Inflammatory macrophage treated with lipopolysaccharide for 1 hour (primary cell): ENCODE data around the gene TXNDC17.
A peak's percentile ranks its signal among the peaks of the same experiment; 100 is the strongest.
"Not testable (repeated sequence)": the region's sequence is repeated elsewhere in the genome, so short reads cannot be mapped to it uniquely, and the experiment has no call there.

Source experiments
- DNase-seq, 2 donors: peaks; one replicate each; pipeline ENCODE4 v3.0.0-alpha.2; 2020 to 2022

TXNDC17 gene

DNA sequence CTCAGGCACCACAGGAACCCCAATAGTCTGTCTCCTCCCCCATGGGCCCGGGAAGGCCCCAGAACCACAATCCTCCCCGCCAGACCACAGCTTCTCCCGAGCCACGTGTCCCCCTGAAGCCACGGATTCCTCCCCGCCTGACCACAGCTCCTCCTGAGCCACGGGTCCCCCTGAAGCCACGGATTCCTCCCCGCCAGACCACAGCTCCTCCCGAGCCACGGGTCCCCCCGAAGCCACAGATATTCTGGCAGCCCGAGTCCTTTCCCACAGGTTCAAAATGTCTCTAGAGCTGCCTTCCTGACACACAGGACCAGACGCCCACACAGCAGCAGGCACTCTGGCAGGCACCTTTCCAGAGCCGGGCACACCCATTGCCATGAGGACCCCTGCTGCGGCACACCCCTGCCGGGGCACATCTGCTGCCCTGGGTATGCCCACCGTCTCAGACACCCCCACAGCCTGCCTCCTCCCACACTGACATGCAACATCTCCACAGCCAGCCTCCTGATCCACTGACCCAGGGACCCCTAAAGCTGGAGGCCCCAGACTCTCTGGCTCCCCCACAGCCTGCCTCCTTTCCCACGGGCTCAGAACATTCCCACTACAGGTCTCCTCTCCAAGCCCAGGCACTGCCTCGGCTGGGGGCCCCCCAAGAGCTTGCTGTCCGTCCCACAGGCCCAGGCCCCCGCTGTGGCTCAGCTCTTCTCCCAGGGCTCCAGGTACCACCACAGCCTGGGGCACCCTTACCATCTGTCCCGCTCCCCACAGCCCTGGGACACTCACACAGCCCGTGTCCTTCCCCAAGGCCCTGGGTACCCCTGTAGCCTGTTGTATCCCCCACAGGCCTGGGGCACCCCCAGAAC lies 2.6 kb upstream of the TXNDC17 start:
- no peak for DNase-seq

DNA sequence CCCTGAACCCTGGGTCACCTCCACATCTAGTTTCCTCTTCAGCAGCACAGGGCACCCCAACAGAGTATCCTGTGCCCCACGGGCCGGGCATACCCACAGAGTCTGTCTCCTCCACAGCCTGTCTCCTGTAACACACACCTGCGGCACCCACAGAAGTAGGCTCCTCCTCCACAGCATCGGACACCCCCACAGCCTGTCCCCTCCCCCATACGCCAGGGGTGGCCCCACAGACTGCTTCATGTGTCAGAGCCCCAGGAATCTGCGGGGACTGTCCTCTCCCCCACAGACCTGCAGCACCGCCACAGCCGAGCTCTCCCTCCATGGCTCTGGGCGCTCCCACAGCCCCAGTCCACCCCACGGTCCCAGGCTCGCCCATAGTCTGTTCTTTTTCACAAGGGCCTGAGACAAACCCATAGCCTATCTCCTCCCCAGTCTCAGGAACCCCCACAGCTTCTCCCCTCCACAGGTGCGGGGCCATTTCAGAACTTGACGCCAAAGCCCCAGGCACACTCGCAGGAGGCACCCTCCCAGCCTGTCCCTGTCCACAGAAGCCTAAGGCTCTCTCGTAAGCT lies 1.8 kb upstream of the TXNDC17 start:
- DNase-seq, result no peak

DNA sequence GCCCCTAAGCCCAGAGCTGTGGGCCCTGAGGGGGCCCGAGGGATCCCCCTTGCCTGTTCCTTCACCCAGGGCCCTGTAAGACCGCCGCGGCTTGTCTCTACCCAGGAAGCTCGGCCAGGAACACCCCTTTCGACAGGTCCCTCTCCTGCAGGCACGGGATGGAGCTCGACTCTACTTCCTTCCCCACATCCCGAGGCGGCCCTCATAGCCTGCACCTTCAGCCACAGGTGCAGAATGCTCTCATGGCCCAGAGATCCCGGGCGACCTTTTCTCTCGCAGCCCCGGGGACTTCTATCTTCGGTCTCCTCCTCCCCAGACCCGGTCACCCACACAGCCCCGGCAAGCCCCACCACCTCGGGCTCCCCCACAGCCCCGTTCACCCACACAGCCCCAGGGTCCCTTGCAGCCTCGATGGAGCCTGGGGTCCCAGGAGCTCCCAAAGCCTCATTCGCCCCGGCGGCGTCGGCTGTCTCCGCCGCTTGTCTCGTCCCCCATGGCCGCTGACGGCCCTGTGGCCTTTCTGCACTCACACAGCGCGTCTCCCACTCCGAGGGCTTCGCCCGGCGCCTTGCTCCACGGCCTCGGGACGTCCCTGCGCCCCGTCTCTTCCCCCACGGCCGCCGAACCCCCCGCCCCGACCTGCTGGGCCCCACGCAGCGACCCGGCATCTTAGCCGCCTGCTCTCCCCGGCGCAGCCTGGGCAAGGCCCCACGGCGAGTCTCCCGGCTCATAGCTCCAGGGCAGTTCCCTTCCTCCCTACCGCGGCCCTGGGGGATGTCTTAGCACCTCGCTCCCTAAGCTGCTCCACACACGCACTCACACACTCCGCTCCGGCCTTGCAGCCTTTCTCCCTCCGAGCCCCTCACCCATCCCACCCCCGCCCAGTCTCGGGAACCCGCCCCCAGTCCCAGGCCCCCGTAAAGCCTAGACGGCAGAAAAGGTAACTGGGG lies 999 bp upstream of the TXNDC17 start:
- peak in 1 of 2 donors; percentile 34 for DNase-seq

DNA sequence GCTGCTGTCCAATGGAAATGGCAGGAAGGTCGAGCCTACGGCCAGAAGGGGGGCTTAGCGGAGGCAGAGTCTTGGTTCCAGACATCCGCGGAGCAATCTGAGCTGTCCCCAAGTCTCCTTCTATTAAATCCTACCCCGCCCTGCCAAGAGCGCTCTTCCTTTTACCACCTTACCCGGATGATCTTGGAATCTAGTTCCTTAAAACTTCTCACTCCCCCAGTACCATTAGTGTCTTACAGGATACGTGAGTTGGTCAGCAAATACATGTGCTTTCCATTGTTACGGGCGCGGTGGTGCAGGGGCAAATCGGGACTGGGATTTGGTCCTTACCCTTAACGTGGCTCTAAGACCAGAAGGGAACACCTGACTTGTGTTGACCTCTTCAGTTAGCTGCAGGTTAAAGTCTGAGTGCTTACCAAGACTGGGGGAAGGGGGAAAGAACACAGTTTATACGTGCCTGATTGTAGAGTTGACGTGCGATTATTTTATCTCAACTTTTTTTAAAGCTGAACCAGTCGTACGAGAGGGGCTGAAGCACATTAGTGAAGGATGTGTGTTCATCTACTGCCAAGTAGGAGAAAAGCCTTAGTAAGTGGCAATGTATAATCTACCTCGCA lies 495 bp downstream of the TXNDC17 start:
- DNase-seq, result peak; percentile 24 to 31

DNA sequence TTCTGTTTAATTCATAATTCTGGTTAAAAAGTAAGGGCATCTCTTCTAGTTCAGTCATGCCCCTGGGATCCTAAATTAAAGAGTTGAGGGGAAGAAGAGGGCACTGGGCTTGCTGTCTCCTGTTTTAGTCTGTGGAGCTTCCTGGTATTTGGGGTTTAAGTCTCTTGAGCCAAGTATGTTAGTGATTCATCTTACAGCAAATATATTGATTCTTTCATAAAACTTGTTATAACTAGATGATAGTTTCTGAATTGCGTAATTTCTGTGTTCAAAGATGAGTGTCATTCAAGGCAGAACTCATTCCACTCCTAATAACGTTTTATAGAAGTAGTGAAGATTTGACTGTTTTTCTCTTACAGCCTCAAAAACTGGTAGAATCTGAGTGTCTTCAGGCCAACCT lies 1.7 kb downstream of the TXNDC17 start:
- DNase-seq, result no peak

DNA sequence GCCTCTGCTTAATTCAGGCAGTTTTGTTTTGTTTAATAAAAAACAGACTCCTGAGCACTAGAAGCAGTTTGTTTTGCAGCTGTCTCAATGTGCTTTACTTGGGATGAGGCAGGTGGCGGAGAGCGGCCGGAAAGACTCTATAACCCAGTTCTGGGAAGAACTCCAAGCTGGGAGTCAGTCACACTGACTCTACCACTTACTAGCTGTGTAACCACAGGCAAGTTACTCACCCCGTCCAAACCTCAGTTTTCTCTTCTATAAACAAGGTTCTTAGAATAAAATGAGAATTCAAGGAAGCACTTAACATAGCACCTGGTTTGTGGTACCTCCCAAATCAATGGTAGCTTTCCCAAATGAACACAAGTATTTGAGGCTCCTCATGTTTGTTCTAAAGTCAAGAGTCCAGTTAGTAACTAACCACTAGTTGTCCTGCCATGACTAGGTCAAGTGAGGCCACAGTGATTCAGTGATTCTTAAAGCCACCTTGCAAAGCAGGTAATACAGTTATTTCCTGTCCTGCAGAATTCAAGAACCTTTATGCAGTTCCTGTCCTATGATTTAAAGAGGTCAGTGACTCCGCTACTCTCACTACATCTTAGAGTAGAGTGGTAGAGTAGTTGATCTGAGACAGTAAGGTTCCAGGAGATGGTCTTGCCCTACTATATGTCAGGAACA lies 2.7 kb downstream of the TXNDC17 start:
- no peak for DNase-seq

DNA sequence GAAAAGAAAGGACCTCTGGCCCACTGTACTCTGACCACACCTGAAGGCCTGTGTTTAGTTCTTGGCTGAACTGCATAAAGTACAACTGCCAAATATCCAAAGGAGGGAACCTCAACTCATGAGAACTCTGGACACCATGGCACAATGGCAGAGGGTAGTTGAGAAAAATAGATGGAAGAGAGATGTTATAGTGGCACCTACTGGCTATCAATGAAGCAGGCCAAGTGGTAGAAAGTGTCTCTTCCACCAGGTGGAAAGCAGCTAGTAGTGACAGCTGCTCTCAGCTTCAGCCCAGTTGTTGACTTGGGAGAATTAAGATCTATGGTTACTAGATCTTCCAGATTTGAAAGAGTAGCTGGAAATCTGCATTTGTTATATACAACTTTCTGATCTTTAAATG lies 7.3 kb downstream of the TXNDC17 start:
- peak in 1 of 2 donors; percentile 26 for DNase-seq

DNA sequence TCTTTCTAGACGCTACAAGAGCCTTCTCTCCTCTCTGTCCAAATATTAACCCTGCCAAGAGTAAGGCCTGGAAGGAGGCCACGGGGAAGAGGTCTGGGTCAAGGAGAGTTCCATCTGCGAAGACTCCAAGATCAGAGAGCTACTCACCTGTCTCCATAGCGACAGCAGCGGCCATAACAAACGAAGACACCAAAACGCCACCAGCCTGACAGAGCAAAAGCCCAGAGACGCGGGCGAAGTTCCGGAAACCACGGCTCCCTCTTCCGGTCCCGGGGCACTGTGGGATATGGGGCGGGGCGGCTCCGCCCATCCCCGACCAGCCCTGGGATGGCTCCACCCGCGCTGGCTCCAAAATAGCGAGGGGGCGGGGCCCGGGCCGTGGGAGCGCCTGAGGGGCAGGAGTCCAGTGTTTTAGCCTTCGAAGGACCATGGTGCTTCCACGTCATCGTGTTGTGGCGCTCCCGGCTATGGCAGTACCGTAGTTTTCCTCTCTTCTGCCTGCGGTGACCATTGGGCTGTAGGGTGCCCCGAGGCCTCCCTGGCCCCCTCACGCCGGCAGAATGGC lies 10.6 kb downstream of the TXNDC17 start, which contains the start of the genes C17orf100 and MED31:
Gene C17orf100, plus strand, starts transcription at position 409 of the 565 bp plus-strand sequence. Its CDS starts 152 bp downstream, at position 561.
Gene MED31, minus strand, starts transcription at position 252 of the 565 bp plus-strand sequence. Its CDS starts 77 bp downstream, at position 175.
- peak; percentile 95 to 98 for DNase-seq

DNA sequence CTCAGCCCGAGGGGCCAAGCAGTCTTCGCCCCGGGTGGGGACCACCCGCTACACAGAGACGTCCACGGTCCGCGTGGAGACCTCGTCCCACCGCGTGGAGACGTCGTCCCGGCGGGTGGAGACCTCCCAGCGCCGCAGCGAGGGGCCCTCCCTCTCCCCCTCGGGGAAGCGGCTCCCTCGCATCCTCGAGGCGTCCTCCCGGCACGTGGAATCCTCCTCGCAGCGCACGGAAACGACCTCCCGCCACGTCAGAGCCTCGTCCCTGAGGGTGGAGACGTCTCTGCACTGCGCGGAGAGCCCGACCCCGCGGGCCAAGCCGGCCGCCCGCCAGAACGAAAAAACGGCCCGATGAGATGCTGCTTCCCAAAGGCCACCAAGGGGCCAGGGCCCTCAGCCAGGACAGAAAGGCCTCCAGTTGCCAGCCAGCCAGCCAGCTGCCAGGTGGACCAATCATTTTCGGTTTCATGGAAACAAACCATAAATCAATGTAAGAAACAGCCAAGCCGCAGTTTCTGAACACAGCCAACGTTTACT lies 11.1 kb downstream of the TXNDC17 start:
- no peak for DNase-seq

DNA sequence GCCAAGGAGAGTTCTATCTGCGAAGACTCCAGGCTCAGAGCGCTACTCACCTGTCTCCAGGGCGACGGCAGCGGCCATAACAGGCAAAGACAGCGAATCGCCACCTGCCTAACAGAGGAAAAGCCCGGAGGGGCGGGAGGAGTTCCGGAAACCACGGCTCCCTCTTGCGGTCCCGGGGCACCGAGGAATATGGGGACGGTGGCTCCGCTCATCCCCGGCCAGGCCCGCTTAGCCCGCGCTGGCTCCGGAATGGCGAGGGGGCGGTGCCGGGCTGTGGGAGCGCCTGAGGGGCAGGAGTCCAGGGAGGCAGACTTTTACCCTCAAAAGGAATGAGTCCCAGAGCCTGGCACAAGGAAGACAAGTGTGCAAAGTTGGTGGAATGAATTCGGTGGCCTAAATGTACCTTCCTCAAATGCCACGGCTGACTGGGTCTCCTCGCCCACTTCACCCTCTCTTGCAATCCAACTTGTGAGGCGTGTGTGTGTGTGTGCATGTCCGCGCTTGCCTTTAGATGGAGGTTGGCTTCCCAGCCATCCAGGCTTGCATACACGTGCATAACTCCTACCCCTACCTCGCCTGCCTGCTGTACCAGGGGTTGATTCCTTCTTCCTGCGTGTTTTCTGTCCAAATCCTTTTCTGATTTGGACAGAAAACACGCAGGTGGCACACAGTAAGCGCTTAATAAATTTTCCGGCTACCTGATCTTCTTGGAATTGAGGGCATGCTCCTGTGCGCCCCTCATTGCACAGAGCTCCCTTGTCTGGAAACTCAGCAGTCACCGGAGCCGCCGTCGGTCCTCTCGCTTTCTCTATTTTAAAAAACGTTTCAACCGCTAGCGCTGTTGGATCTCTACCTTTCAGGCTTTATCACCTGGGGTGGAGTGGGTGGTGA lies 14.2 kb downstream of the TXNDC17 start:
- DNase-seq, result no peak

DNA sequence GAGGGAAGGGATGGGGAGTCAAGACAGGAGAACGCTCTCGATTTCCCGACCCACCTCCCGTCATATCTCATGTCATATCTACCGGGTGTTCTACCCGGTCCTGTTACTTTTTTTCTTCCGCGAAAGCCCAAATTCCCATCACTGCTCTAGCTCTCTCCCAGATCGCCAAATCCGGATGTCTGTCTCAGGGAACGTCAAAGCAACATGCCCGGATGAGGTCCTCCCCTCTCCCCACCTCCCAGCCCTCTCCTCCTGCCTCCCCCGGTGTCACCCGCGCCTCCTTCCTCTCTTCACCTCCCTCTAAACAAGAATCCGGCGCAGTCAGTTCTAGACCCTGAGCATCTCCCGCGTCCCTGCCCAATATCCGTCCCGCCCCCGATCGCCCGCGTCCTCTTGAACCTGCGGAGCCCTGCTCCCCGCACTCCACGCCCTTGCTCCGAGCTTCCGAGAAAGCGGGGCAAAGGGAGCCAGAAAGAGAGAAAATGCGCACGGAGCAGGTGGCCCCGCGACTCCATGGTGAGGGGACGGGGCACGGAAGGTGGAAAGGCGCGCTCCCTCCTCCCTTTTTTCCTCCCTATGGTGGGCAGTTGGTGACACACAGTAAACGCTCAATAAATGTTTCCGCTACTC lies 15.0 kb downstream of the TXNDC17 start:
- not testable (repeated sequence) for DNase-seq

DNA sequence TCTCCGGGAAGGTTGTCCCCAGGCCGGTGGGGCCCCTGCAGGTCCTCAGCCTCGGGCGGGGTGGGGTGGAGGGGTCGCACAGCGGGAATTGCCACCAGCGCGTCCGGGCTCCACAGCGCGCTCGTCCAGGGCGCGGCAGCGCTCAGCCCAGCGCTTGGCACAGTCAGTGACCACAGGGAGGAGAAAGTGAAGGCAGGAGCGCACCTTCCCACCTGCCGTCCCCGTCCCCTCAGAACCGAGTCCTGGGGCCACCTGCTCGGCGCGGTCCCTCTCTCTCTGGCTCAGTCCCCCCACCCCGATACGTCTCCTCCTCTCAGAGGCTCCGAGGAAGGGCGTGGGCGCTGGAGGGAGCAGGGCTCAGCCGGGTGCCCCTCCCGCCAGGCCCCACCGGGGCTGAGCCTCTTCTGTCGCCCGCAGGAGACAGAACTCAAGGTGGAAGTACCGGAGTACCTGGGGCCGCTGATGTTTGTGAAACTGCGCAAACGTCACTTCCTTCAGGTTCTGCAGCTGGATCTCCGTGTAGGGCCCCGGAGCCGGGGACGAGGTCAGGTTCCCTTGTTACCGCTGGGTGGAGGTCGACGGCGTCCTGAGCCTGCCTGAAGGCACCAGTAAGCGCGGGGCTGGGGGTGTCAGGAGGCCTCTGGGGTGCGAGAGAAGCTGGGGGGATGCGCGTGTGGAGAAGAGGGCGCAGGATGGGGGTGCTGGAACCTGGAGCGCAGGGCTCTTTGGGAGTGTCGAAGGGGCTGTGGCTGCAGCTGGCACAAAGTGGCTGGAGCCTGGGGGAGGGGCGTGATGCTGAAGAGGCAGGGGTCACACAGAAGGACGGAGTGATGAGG lies 16.2 kb downstream of the TXNDC17 start:
- DNase-seq, result not testable (repeated sequence)

DNA sequence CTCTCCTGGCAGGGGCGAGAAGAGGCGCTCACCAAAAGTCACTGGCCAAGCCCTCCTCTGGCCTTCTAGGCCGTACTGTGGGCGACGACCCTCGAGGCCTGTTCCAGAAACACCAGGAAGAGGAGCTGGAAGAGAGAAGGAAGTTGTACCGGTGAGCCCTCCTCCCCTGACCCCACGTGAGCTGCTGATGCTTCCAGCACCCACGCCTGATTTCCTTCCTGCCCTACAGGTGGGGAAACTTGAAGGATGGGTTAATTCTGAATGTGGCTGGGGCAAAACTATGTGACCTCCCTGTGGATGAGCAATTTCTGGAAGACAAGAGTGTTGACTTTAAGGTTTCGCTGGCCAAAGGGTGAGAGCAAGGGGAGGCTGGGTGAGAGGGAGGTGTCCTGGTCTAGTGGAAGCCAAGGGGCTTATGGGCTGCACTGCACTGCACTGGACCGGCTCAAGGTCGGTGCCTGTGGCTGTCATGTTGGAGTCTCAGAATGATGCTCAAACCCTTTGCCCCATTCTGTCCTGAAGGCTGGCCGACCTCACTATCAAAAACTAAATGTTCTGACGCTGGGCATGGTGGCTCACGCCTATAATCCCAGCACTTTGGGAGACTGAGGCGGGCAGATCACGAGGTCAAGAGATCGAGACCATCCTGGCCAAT lies 16.9 kb downstream of the TXNDC17 start:
- DNase-seq, result no peak

DNA sequence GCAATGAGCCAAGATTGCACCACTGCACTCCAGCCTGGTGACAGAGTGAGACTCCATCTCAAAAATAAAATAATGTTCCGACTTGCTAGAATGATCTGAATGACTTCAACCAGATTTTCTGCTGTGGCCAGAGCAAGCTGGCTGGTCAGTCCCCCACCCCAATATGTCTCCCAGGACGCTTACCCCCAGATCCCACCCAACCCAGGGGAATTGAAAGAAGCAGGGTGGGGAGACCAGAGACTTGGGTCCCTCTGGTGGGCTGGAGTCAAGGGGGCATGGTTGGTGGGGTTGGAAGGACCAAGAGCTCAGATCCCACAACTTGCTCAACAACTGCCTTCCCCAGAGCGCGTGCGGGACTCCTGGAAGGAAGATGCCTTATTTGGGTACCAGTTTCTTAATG lies 17.6 kb downstream of the TXNDC17 start:
- not testable (repeated sequence) for DNase-seq

DNA sequence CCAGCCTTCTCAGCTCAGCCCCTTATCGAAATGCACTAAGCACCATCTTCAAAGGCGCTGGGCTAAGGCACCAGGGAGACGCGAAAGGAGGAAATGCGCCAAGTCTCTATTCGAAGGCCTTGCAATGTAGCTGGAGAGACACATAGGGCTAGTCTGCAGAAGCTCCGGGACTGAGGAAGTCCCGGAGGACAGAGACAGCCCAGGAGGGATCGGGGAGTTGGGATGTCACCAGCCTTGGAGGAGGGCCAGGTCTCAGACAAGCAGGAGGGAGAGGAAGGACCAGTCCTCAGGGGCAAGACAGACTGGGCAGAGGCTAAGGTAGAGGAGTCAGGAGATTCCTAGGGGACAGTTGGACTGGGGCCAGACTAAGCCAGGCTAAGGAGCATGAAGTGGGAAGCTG lies 19.2 kb downstream of the TXNDC17 start:
- DNase-seq, result peak; percentile 25 to 33

DNA sequence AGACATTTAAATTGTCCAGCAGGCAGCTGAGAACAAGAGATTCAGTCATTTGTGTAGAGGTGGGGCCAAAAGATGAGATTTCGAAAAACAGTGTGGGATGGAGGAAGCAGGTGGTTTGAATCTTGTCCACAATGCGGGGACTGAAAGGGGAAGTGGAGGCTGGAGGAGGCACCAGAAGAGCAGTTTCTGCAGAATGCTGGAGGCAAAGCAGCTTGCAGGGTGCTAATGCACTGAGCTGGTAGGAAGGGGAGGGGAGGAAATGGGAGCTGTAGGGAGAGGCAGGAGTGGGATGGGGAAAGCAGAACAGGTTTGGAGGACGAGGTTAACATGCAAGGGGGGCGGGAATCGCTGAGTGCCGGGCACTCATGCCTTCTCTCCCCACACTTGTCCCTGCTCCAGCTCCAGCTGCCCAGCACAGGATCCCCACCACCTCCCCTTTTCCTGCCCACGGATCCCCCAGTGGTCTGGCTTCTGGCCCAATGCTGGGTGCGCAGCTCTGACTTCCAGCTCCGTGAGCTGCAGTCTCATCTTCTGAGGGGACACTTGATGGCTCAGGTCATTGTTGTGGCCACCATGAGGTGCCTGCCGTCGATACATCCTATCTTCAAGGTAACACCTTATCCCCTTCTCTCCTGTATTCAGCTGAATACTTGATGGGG lies 20.1 kb downstream of the TXNDC17 start:
- peak; percentile 78 to 88 for DNase-seq

DNA sequence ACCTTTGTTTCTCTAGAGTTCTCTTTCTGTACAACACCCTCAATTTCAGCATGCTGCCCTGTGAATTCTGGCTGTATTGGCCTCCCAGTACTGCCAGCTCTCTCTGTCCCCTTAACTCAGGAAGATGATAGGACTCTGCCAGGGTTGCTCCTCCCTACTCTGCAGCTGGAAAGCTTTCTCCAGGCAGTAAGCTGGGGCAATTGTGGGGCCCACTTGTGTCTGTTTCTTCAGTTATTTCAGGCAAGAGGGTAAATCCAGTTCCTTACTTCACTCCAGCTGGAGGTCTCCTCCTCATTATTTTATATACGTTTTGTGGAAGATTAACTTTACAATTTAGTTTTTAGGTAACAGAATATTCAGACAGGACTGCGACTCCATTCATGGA lies 20.6 kb downstream of the TXNDC17 start:
- DNase-seq, result no peak

DNA sequence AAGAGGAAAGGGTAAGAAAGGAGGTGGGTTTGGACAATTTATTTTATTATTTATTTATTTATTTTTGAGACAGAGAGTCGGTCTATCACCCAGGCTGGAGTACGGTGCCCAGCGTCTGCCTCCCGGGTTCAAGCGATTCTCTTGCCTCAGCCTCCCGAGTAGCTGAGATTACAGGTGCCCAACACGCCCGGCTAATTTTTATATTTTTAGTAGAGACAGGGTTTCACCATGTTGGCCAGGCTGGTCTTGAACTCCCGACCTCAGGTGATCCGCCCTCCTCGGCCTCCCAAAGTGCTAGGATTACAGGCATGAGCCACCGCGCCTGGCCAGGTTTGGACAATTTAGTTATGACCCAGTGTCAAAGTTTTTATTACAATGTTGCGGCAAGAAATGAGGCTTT lies 22.3 kb downstream of the TXNDC17 start:
- not testable (repeated sequence) for DNase-seq
